Loucy (cell line): ENCODE results near the gene MRPL18.

Experiments used
- H2AFZ ChIP-seq: fragments of 200-600 bp; sonication (generic); 2 replicates; pipeline ENCODE4 v1.6.0; 2016; ENCODE audit warnings: antibody characterized with exemption, mild to moderate bottlenecking, low read length, moderate library complexity
- H3F3A ChIP-seq: fragments of 200-600 bp; 2 replicates; pipeline ENCODE4 v1.6.0; 2016; ENCODE audit warnings: antibody characterized with exemption, low read depth, mild to moderate bottlenecking
- H3K27me3 ChIP-seq: fragments of 200-600 bp; sonication (generic); 2 replicates; pipeline ENCODE4 v1.6.1; 2014; ENCODE audit warnings: low read length, mild to moderate bottlenecking; ENCODE audit not compliant: insufficient read depth, poor library complexity, severe bottlenecking
- H3K36me3 ChIP-seq: fragments of 200-600 bp; sonication (generic); 2 replicates; pipeline ENCODE4 v1.6.1; 2016; ENCODE audit warnings: low read length; ENCODE audit not compliant: insufficient read depth
- H3K4me1 ChIP-seq: fragments of 200-600 bp; sonication (generic); 2 replicates; pipeline ENCODE4 v1.5.1; 2014; ENCODE audit warnings: low read length, mild to moderate bottlenecking; ENCODE audit not compliant: insufficient read depth, poor library complexity, severe bottlenecking
- H3K4me2 ChIP-seq: fragments of 200-600 bp; sonication (generic); 2 replicates; pipeline ENCODE4 v1.6.0; 2014; ENCODE audit warnings: antibody characterized with exemption, low read length, low read depth, mild to moderate bottlenecking; ENCODE audit not compliant: poor library complexity, severe bottlenecking
- H3K4me3 ChIP-seq: fragments of 200-600 bp; sonication (generic); 2 replicates; pipeline ENCODE4 v1.5.1; 2014; ENCODE audit warnings: low read length, mild to moderate bottlenecking, mixed read lengths; ENCODE audit not compliant: poor library complexity, severe bottlenecking
- H3K79me2 ChIP-seq: fragments of 200-600 bp; sonication (generic); 2 replicates; pipeline ENCODE4 v1.6.1; 2014; ENCODE audit warnings: low read length; ENCODE audit not compliant: insufficient read depth
- H3K9ac ChIP-seq: fragments of 200-600 bp; sonication (generic); 2 replicates; pipeline ENCODE4 v1.6.0; 2014; ENCODE audit warnings: mild to moderate bottlenecking, low read depth, low read length, moderate library complexity; ENCODE audit not compliant: poor library complexity, severe bottlenecking
- H3K9me2 ChIP-seq: fragments of 200-600 bp; sonication (generic); replicated peaks from 2 replicates; pipeline ENCODE4 v1.6.1; 2016; ENCODE audit warnings: low read depth, low read length, mixed read lengths
- H3K9me3 ChIP-seq: fragments of 200-600 bp; sonication (generic); 2 replicates; pipeline ENCODE4 v1.6.1; 2014; ENCODE audit warnings: mild to moderate bottlenecking, antibody characterized with exemption, low read length, low read depth; ENCODE audit not compliant: insufficient read depth
- H4K20me1 ChIP-seq: fragments of 200-600 bp; sonication (generic); 2 replicates; pipeline ENCODE4 v1.6.0; 2014; ENCODE audit warnings: antibody characterized with exemption, low read length, mild to moderate bottlenecking; ENCODE audit not compliant: insufficient read depth, poor library complexity, severe bottlenecking
- EZH2phosphoT487 ChIP-seq: fragments of 200-600 bp; IDR thresholded peaks from 2 replicates; pipeline ENCODE4 v1.6.1; 2018; ENCODE audit warnings: antibody characterized with exemption, mild to moderate bottlenecking, moderate library complexity, borderline replicate concordance
- TF ChIP-seq, protein P1 (sequence below): fragments of 200-600 bp; sonication (generic); conservative IDR thresholded peaks from 2 replicates; pipeline ENCODE4 v1.5.1; 2014; ENCODE audit warnings: mild to moderate bottlenecking, antibody characterized with exemption, low read length

Gene MRPL18

DNA sequence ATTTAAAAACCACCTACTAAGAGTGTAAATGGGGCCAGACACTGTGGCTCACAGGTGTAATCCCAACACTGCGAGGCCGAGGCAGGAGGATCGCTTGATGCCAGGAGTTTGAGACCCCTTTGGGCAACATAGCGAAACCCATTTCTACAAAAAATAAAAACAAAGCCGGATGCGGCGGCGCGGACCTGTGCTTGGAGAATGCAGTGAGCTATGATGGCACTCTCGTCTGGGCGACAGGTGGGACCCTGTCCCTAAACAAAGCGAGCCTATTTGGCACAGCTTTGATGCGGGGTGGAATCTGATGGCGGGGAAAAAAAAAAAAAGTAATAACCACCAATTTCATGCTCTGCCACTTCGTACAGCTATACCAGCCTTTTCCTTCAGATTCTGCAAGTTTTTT, 2.0 kb upstream of the MRPL18 start:
- TF ChIP-seq, protein P1, sequence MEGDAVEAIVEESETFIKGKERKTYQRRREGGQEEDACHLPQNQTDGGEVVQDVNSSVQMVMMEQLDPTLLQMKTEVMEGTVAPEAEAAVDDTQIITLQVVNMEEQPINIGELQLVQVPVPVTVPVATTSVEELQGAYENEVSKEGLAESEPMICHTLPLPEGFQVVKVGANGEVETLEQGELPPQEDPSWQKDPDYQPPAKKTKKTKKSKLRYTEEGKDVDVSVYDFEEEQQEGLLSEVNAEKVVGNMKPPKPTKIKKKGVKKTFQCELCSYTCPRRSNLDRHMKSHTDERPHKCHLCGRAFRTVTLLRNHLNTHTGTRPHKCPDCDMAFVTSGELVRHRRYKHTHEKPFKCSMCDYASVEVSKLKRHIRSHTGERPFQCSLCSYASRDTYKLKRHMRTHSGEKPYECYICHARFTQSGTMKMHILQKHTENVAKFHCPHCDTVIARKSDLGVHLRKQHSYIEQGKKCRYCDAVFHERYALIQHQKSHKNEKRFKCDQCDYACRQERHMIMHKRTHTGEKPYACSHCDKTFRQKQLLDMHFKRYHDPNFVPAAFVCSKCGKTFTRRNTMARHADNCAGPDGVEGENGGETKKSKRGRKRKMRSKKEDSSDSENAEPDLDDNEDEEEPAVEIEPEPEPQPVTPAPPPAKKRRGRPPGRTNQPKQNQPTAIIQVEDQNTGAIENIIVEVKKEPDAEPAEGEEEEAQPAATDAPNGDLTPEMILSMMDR = no peak
- no peak for TF ChIP-seq EZH2phosphoT487
- H3K79me2 ChIP-seq = peaks cover 91% of the 10 kb centered on the region
- H3K9ac ChIP-seq = peak overlapping the region; percentile 96
- no peaks in the 10 kb centered on the region for H3K9me3 ChIP-seq
- H3K4me2 ChIP-seq = peak overlapping the region; percentile 99
- peaks cover 59% of the 10 kb centered on the region for H3K4me1 ChIP-seq
- H3K27me3 ChIP-seq = no peaks in the 10 kb centered on the region
- H3K9me2 ChIP-seq = no peaks in the 10 kb centered on the region
- no peak overlapping the region for H2AFZ ChIP-seq
- peaks cover 39% of the 10 kb centered on the region for H3K36me3 ChIP-seq
- H3K4me3 ChIP-seq = peak overlapping the region; percentile 97
- peaks cover 78% of the 10 kb centered on the region for H4K20me1 ChIP-seq
- no peaks in the 10 kb centered on the region for H3F3A ChIP-seq

DNA sequence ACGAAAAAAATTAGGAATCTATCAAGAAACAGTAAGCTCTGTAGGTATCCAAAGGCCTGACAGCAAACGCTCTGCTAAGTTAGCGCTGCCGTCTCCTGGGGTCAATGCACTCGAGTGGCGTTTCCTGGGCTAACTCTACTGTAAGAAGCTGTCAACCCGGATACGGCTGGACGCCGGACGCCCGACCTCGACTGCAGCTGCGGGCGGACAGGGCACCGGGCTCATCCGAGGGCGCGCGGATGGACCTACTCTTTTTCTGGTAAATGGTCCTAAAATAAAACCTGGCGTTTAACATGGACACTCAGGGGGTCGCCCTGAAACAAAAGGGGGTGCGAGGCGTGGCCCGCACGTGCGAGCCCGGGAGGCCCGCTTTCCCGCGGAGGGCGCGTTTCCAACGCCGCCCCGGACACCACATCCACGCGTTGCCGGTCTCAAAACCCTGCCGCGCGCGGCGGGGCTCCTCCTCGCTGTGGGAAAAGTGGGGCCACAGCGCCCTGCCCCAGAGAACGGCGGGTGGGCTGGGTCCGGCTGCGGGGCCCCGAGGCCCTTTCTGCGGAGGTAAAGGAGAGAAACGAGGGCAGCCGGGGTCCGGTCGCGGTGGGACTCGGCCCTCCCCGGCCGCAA, 1.4 kb upstream of the MRPL18 start:
- Histone ChIP-seq H2AFZ (peak overlapping the region; percentile 53; the same call in 1 of the 2 replicates), H3K27me3 (no peaks in the 10 kb centered on the region), H4K20me1 (peaks cover 75% of the 10 kb centered on the region), H3K9me2 (no peaks in the 10 kb centered on the region), H3K79me2 (peaks cover 91% of the 10 kb centered on the region), H3K9me3 (no peaks in the 10 kb centered on the region), H3K4me1 (peaks cover 54% of the 10 kb centered on the region), H3K4me3 (peak overlapping the region; percentile 97), H3K9ac (peak overlapping the region; percentile 96), H3F3A (no peaks in the 10 kb centered on the region), H3K36me3 (peaks cover 33% of the 10 kb centered on the region), H3K4me2 (peak overlapping the region; percentile 99)
- TF ChIP-seq EZH2phosphoT487 = no peak
- TF ChIP-seq, protein P1 = no peak

- no peaks in the 10 kb centered on the region for H3K9me3 ChIP-seq
- H2AFZ ChIP-seq = peak within 1 kb of the TSS; percentile 87
- H3K4me2 ChIP-seq = peak within 1 kb of the TSS; percentile 99
- no peak for TF ChIP-seq EZH2phosphoT487
- TF ChIP-seq, protein P1 = no peak
- no peaks in the 10 kb centered on the region for H3F3A ChIP-seq
- H3K79me2 ChIP-seq = peaks cover 91% of the 10 kb centered on the region
- H3K36me3 ChIP-seq = peaks cover 32% of the 10 kb centered on the region
- H3K9me2 ChIP-seq = no peaks in the 10 kb centered on the region
- H4K20me1 ChIP-seq = peaks cover 78% of the 10 kb centered on the region
- H3K27me3 ChIP-seq = no peaks in the 10 kb centered on the region
- H3K4me1 ChIP-seq = peaks cover 56% of the 10 kb centered on the region
- H3K4me3 ChIP-seq = peak within 1 kb of the TSS; percentile 97
- H3K9ac ChIP-seq = peak within 1 kb of the TSS; percentile 96
These were observed 704 bp upstream of the MRPL18 start, which contains the start of gene TCP1 for GRCh38 chr6:159789377-159790148. TSS of gene TCP1 (minus strand) at chr6:159789602. CDS start at chr6:159789468, 134 bp downstream.
